Stimulated activated effector memory CD8-positive, alpha-beta T cell treated with anti-CD3 and anti-CD28 coated beads, Interleukin-12 subunit alpha, Interleukin-12 subunit beta, amount 100 ng/mL, for 72 hours (primary cell): ENCODE measurements around the gene PIEZO2.
"Not testable (repeated sequence)": the region's sequence is repeated elsewhere in the genome, so short reads cannot be mapped to it uniquely, and the experiment has no call there.

Experiments
- ATAC-seq: fragments of 150-1000 bp; cut with Tn5 transposase; 2 replicates; pipeline ENCODE4 v1.10.0; 2021
- DNase-seq, 2 donors: peaks; one replicate each; pipeline ENCODE4 v3.0.0; 2021 to 2022; ENCODE audit warnings: low spot score in 2 of 2
- H3K27ac Mint-ChIP-seq: one replicate; pipeline ENCODE4 v1.8.0; 2022; ENCODE audit warnings: mild to moderate bottlenecking, mixed read lengths
- H3K36me3 Mint-ChIP-seq: one replicate; pipeline ENCODE4 v1.8.0; 2022; ENCODE audit warnings: mild to moderate bottlenecking, mixed read lengths
- H3K4me1 Mint-ChIP-seq: one replicate; pipeline ENCODE4 v1.8.0; 2022; ENCODE audit warnings: mixed read lengths
- H3K4me3 Mint-ChIP-seq: one replicate; pipeline ENCODE4 v1.8.0; 2022; ENCODE audit warnings: mild to moderate bottlenecking, mixed read lengths
- H3K9me3 Mint-ChIP-seq: one replicate; pipeline ENCODE4 v1.8.0; 2022; ENCODE audit warnings: mixed read lengths

Gene PIEZO2

GRCh38 chr18:10850216-10850615, 299.2 kb downstream of the PIEZO2 start:
- ATAC-seq (no peak), DNase-seq (no peak)
- Mint-ChIP-seq H3K9me3 (no peaks in the 10 kb centered on the region), H3K27ac (no peak overlapping the region), H3K36me3 (no peaks in the 10 kb centered on the region), H3K4me3 (no peak overlapping the region), H3K4me1 (no peaks in the 10 kb centered on the region)

DNA sequence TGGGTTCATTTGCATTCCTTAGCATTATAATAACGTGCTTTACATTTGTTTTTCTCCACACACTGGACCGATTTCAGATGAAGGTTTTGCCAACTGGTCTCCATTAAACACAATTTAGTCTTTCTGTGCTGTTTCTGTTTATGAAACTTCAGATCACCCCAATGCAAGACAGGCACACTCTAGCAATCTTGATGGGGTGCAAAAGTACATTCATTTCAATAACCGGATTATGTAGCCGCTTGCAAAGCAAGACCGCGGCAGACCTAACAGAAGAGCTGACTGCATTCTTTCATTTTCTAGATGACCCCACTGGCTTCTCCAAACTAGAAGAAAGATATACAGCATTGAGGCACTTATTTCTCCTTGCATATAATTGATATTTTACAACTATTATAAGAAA, 301.5 kb downstream of the PIEZO2 start:
- DNase-seq (no peak), ATAC-seq (no peak)
- H3K9me3 Mint-ChIP-seq = no peaks in the 10 kb centered on the region
- H3K4me1 Mint-ChIP-seq = no peaks in the 10 kb centered on the region
- H3K4me3 Mint-ChIP-seq = no peak overlapping the region
- no peaks in the 10 kb centered on the region for H3K36me3 Mint-ChIP-seq
- H3K27ac Mint-ChIP-seq = no peak overlapping the region

DNA sequence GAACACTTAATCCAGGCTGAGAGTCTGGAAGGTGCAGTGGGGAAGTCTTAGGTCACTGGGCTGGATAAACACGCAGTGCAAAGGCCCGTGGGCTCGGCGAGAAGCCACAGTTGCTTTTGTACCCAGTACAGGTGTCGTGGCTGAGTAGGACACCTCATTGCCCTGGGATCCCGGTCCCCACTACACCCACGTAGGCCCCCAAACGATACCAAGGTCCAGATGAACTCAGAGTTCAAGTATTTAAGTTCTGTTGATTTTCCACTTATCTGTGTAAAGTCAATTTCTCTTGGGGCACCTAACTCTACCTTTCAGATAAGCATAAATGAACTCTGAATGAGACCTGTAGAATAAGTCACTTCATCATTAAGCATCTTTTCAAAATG, 302.0 kb downstream of the PIEZO2 start:
- no peak for ATAC-seq
- no peak for DNase-seq
- H3K27ac Mint-ChIP-seq = no peak overlapping the region
- H3K4me1 Mint-ChIP-seq = no peaks in the 10 kb centered on the region
- no peaks in the 10 kb centered on the region for H3K36me3 Mint-ChIP-seq
- no peak overlapping the region for H3K4me3 Mint-ChIP-seq
- H3K9me3 Mint-ChIP-seq = no peaks in the 10 kb centered on the region

DNA sequence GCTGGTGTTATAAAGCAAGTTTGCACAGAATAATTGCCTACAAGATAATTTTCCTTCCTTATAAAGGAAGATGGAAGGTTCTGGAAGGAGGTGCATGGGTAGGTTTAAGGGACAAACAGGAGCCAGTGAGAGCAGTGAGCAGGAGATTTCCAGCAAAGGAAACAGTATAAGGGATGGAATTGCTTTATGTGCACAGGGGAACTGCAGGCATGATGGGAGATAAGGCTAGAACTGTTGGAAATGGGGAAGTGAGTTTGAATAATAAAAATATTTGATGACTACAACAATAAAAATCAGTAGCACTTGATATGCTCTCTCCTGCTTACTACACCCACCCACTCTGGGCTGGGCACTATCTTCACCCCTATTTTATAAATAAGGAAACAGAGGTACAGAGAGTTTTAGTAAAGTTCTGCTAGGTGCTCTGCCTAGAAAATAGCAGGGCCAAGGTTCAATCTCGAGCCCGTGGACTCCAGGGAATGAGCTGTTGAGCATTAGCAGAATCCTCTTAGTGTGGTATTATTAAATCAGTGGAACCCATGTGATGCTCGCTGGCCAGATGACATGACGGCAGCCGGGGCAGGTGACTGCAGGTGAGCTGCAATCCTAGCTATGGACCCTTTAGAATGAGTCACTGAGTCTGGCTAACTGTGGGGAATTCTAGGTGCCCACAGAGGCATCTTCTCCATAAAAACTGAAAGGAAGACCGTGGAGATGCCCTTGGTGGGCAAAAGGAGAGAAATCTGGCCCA, 302.5 kb downstream of the PIEZO2 start:
- Mint-ChIP-seq H3K4me3 (no peak overlapping the region), H3K27ac (no peak overlapping the region), H3K4me1 (no peaks in the 10 kb centered on the region), H3K9me3 (no peaks in the 10 kb centered on the region), H3K36me3 (no peaks in the 10 kb centered on the region)
- DNase-seq = no peak
- ATAC-seq = no peak

- H3K4me1 Mint-ChIP-seq, H3K9me3 Mint-ChIP-seq, H3K36me3 Mint-ChIP-seq, H3K4me3 Mint-ChIP-seq, ATAC-seq, H3K27ac Mint-ChIP-seq, DNase-seq: not testable (repeated sequence)
These were observed 303.3 kb downstream of the PIEZO2 start for GRCh38 chr18:10846035-10846434.

DNA sequence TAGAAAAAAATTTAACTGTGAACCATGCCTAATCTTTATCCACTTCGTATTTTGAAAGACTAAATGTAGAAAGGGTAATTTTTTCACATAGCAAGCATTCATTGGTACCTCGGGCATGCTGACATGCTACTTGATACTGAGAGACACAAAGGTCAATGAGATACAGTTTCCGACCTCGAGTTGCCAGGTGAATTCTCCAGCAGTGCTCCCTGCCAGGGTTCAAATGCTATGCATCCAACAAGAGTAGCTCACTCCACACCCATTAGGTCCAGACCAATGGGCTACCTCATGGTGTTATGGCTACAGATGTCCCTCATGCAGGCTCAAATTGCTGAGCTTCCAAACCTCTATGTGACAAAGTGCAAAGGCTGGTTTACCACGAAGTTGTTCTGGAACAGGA, 305.8 kb downstream of the PIEZO2 start:
- H3K36me3 Mint-ChIP-seq = no peaks in the 10 kb centered on the region
- no peak overlapping the region for H3K27ac Mint-ChIP-seq
- no peak overlapping the region for H3K4me3 Mint-ChIP-seq
- H3K9me3 Mint-ChIP-seq = no peaks in the 10 kb centered on the region
- H3K4me1 Mint-ChIP-seq = no peaks in the 10 kb centered on the region
- no peak for ATAC-seq
- DNase-seq = no peak

DNA sequence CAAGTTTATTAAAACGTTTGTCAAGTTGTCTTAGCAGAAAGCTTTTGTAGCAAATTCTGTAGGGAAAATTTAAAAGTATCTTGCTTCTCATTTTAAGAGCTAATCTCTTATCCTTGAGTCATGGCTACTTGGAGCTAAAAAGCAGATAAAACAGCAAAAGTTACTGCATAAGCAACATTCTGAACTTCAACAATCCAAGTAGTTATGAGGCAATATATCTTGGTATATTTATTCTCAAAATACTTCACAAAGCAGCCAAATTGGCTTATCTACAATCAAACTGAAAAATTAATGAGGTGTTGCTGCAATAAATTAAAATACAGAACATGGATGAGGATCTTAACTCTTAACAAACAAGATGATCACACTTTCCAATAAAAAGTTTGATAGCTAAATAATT, 306.5 kb downstream of the PIEZO2 start:
- no peaks in the 10 kb centered on the region for H3K36me3 Mint-ChIP-seq
- no peaks in the 10 kb centered on the region for H3K9me3 Mint-ChIP-seq
- H3K4me3 Mint-ChIP-seq = no peak overlapping the region
- no peak overlapping the region for H3K27ac Mint-ChIP-seq
- no peak for DNase-seq
- H3K4me1 Mint-ChIP-seq = no peaks in the 10 kb centered on the region
- ATAC-seq = no peak

GRCh38 chr18:10842371-10842770, 307.0 kb downstream of the PIEZO2 start:
- no peaks in the 10 kb centered on the region for H3K9me3 Mint-ChIP-seq
- ATAC-seq = no peak
- no peaks in the 10 kb centered on the region for H3K36me3 Mint-ChIP-seq
- H3K4me1 Mint-ChIP-seq = no peaks in the 10 kb centered on the region
- no peak overlapping the region for H3K27ac Mint-ChIP-seq
- no peak for DNase-seq
- no peak overlapping the region for H3K4me3 Mint-ChIP-seq

DNA sequence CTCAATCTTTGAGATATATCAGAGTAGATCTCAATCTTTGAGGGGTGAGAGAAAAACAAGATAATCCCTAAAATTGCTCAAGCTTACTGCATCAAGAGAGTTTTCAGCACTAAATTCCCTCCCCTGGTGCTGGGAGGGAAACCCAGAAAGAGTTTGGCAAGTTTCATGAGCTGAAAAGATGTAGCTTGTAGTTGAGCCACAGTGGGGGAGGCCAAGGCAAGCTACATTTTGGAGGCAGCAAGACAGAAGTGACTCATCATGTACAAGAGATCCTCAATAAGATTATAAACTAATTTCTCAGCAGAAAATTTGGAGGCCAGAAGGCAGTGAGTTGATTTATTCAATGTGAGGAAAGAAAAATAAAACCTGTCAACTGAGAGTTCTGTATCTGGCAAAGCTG, 308.2 kb downstream of the PIEZO2 start:
- H3K9me3 Mint-ChIP-seq = no peaks in the 10 kb centered on the region
- no peaks in the 10 kb centered on the region for H3K36me3 Mint-ChIP-seq
- no peak for ATAC-seq
- no peak overlapping the region for H3K27ac Mint-ChIP-seq
- no peak overlapping the region for H3K4me3 Mint-ChIP-seq
- DNase-seq = no peak
- H3K4me1 Mint-ChIP-seq = no peaks in the 10 kb centered on the region

- H3K4me3 Mint-ChIP-seq = no peak overlapping the region
- no peaks in the 10 kb centered on the region for H3K9me3 Mint-ChIP-seq
- H3K4me1 Mint-ChIP-seq = no peaks in the 10 kb centered on the region
- no peaks in the 10 kb centered on the region for H3K36me3 Mint-ChIP-seq
- DNase-seq = no peak
- ATAC-seq = no peak
- H3K27ac Mint-ChIP-seq = no peak overlapping the region
These were observed 308.6 kb downstream of the PIEZO2 start for GRCh38 chr18:10840743-10841142.

DNA sequence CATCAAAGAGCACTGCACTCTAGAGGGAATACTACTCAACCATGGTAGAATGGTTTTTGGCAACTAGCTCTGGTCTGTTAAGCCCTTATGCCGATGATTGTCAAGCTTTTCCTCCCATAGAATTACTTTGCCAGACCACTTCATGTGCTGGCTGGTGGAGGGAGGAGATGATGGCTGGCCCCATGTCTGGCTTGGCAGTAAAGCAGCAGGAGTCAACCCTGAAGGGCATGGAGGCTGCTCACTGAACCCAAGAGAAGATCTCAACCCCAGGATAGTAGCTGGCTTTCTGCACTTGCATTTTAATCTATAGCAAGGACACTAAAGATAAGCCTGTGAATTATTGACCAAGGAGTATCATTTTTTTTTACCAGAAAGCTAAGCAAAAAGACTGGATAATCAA, 309.9 kb downstream of the PIEZO2 start:
- Mint-ChIP-seq H3K36me3 (no peaks in the 10 kb centered on the region), H3K9me3 (no peaks in the 10 kb centered on the region), H3K27ac (no peak overlapping the region), H3K4me1 (no peaks in the 10 kb centered on the region), H3K4me3 (no peak overlapping the region)
- DNase-seq (no peak), ATAC-seq (no peak)

- no peaks in the 10 kb centered on the region for H3K36me3 Mint-ChIP-seq
- ATAC-seq (no peak), DNase-seq (no peak)
- H3K27ac Mint-ChIP-seq = no peak overlapping the region
- no peaks in the 10 kb centered on the region for H3K9me3 Mint-ChIP-seq
- H3K4me3 Mint-ChIP-seq = no peak overlapping the region
- H3K4me1 Mint-ChIP-seq = no peaks in the 10 kb centered on the region
These were observed 310.8 kb downstream of the PIEZO2 start for GRCh38 chr18:10838553-10838952.

DNA sequence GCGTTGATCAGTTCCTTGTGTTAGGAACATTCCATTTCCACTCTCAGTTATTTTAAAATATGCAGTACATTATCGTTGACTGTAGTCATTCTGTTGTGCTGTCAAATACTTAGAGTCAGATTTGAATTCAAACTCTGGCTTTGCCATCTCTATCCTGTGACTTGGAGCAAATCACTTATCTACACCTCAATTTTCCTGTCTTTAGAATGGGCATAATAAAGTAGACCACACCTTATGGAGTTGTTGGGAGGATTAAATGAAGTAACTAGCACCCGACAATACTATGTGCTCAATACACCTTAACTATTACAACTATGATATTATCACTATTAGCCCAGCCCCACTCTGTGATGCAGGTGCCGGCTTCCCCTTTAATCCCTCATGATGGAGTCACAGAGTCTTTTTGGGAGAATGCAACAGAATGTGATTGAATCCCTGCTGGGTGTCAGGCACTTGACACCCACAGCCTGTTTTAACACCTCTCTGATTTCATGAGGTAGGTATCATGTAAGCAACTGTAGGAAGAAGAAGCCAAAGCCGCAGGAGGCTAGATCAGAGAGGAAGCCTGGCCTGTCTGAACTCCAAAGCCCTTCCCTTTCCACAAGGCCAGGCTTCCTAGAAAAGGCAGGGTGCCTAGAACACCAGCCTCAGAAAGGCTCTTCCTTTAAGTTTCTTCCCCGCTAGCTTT, 315.1 kb downstream of the PIEZO2 start:
- H3K27ac Mint-ChIP-seq = no peak overlapping the region
- H3K4me3 Mint-ChIP-seq = no peak overlapping the region
- H3K4me1 Mint-ChIP-seq = no peaks in the 10 kb centered on the region
- ATAC-seq = no peak
- no peaks in the 10 kb centered on the region for H3K36me3 Mint-ChIP-seq
- H3K9me3 Mint-ChIP-seq = no peaks in the 10 kb centered on the region
- no peak for DNase-seq

GRCh38 chr18:10833656-10834055, 315.7 kb downstream of the PIEZO2 start:
- Mint-ChIP-seq H3K4me1 (no peaks in the 10 kb centered on the region), H3K4me3 (no peak overlapping the region), H3K9me3 (no peaks in the 10 kb centered on the region), H3K27ac (no peak overlapping the region), H3K36me3 (no peaks in the 10 kb centered on the region)
- ATAC-seq = no peak
- no peak for DNase-seq

- Mint-ChIP-seq H3K36me3 (no peaks in the 10 kb centered on the region), H3K4me3 (no peak overlapping the region), H3K27ac (no peak overlapping the region), H3K9me3 (no peaks in the 10 kb centered on the region), H3K4me1 (no peaks in the 10 kb centered on the region)
- no peak for DNase-seq
- no peak for ATAC-seq
These were observed 323.0 kb downstream of the PIEZO2 start for GRCh38 chr18:10826400-10826799.

DNA sequence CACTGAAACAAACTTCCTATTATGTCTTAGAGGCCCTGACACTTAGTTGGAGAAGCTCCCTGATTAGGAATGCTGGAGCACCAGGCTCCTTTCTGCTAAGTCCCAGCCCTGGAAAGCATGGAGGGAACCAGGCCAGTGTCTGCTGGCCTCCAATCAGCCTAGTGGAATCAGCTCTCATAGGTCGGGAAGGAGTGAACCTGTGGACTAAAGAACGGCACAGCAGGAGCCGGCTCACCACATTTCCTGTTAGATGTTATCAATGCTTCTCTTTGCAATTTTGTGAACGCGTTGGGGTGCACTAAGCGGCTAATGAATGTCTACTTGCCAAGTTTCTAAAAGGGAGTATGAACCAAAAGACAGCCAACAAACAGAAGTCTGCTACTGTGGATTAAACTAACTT, 326.9 kb downstream of the PIEZO2 start:
- no peak for DNase-seq
- no peaks in the 10 kb centered on the region for H3K4me1 Mint-ChIP-seq
- H3K36me3 Mint-ChIP-seq = no peaks in the 10 kb centered on the region
- no peak overlapping the region for H3K27ac Mint-ChIP-seq
- no peak for ATAC-seq
- peaks cover 7% of the 10 kb centered on the region for H3K9me3 Mint-ChIP-seq
- H3K4me3 Mint-ChIP-seq = no peak overlapping the region
